Spleen (tissue), 7 donors: ENCODE data around the gene ST6GALNAC2.

Experiments
- POLR2A ChIP-seq, 3 donors: fragments of 450-650 bp; IDR thresholded peaks; one replicate each; pipeline ENCODE4 v1.5.1; 2017; ENCODE audit warnings: antibody characterized with exemption in 3 of 3, mild to moderate bottlenecking in 1 of 3
- TF ChIP-seq, protein P1 (sequence below), 11 experiments: fragments of 200-600 bp in 7 of 11; fragments of 450-650 bp in 4 of 11; sonication (generic) in 4 of 11; IDR thresholded peaks in 8 of 11; conservative IDR thresholded peaks in 3 of 11; 1 replicate in 7 of 11; 2 replicates in 4 of 11; pipeline versions ENCODE4 v1.4.0 to v1.8.0; 2016 to 2021; ENCODE audit warnings: antibody characterized with exemption in 11 of 11, inconsistent platforms in 4 of 11, mild to moderate bottlenecking in 1 of 11
- donor health status: DM: no; HTN: no; CAD: no; lungs with moderate emphysema.
- donor health status: DM: no; HTN: no; CAD: no.
- donor health status: DM: no; HTN: no; CAD: no.

DNA sequence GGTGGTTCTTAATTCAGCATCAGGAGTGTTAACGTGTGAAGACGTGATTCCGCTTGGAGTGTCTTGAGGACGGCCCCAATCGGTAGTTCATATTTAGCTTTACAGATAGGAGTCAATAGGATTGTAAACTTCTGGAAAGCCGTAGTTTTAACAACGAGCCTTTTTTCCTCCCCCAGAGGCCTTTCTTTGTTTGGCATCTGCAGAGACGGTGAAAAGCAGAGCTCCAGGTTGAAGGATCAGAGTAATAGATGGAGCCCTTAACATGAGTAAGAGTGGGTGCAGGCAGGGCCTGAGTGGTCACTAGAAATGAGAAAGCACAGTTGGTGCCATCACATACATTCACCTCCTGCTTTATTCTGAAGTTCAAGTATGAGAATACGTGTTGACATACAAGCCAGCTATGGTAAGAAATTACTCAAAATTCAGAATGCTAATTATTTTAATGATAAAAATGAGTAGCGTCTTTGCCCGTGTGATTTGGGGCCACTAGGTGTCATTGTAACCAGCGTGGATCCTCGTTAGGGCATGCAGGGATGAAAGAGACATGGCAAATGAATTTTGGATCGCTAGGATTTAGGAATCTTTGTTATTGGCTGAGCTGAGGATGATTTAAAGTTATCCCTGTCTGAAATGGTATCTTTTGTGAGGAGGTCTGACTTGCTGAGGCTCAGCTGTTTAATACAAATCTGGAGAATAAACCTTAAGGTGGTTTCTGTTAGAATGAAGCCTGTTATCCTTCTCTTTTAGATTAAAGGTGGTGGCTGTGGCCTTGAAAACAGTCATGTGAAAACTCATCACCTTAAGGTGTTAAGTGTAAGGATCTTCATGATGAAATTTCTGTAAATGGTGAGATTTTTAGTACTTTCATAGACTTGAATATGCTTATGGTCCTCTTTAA lies 27.2 kb downstream of the ST6GALNAC2 start:
- TF ChIP-seq, protein P1, sequence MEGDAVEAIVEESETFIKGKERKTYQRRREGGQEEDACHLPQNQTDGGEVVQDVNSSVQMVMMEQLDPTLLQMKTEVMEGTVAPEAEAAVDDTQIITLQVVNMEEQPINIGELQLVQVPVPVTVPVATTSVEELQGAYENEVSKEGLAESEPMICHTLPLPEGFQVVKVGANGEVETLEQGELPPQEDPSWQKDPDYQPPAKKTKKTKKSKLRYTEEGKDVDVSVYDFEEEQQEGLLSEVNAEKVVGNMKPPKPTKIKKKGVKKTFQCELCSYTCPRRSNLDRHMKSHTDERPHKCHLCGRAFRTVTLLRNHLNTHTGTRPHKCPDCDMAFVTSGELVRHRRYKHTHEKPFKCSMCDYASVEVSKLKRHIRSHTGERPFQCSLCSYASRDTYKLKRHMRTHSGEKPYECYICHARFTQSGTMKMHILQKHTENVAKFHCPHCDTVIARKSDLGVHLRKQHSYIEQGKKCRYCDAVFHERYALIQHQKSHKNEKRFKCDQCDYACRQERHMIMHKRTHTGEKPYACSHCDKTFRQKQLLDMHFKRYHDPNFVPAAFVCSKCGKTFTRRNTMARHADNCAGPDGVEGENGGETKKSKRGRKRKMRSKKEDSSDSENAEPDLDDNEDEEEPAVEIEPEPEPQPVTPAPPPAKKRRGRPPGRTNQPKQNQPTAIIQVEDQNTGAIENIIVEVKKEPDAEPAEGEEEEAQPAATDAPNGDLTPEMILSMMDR (IDR thresholded peaks at IDR 0.05 in 8 of 11, conservative IDR thresholded peaks at IDR 0.05 in 3 of 11): peak in 9 of 11 experiments; percentile 20 to 62 (median 45)
- TF ChIP-seq POLR2A (IDR thresholded peaks at IDR 0.05): no peak
